ENCODE data around the gene SLC7A8.

The SLC7A8 gene

GRCh38 chr14:23206422-23207145 lies 23.1 kb upstream of the SLC7A8 start:
- H3K36me3 ChIP-seq (ENCODE audit: control insufficient read depth in 2 of 2, insufficient read depth in 1 of 2, low read length in 2 of 2), result no peaks in the 10 kb centered on the region
- H3K4me3 ChIP-seq (ENCODE audit: low read depth, low read length), result no peak overlapping the region
- TF ChIP-seq ZNF324 (tag by site-specific recombination; IDR thresholded peaks at IDR 0.05), result no peak
- TF ChIP-seq, protein P1, sequence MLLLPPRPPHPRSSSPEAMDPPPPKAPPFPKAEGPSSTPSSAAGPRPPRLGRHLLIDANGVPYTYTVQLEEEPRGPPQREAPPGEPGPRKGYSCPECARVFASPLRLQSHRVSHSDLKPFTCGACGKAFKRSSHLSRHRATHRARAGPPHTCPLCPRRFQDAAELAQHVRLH (tag by site-specific recombination; IDR thresholded peaks at IDR 0.05), result no peak
- TF ChIP-seq ZNF155 (tag by site-specific recombination; IDR thresholded peaks at IDR 0.05), result no peak
- TF ChIP-seq KLF16 (tag by site-specific recombination; IDR thresholded peaks at IDR 0.05), result no peak
- no peak for TF ChIP-seq ZNF610 (tag by site-specific recombination; IDR thresholded peaks at IDR 0.05; ENCODE audit: borderline replicate concordance)
- no peak for TF ChIP-seq ZFP69B (tag by site-specific recombination; IDR thresholded peaks at IDR 0.05)
- no peak for TF ChIP-seq MZF1 (tag by site-specific recombination; IDR thresholded peaks at IDR 0.05; ENCODE audit: borderline replicate concordance)
- no peak for TF ChIP-seq ZNF843 (tag by site-specific recombination; IDR thresholded peaks at IDR 0.05)
- TF ChIP-seq, protein P2, sequence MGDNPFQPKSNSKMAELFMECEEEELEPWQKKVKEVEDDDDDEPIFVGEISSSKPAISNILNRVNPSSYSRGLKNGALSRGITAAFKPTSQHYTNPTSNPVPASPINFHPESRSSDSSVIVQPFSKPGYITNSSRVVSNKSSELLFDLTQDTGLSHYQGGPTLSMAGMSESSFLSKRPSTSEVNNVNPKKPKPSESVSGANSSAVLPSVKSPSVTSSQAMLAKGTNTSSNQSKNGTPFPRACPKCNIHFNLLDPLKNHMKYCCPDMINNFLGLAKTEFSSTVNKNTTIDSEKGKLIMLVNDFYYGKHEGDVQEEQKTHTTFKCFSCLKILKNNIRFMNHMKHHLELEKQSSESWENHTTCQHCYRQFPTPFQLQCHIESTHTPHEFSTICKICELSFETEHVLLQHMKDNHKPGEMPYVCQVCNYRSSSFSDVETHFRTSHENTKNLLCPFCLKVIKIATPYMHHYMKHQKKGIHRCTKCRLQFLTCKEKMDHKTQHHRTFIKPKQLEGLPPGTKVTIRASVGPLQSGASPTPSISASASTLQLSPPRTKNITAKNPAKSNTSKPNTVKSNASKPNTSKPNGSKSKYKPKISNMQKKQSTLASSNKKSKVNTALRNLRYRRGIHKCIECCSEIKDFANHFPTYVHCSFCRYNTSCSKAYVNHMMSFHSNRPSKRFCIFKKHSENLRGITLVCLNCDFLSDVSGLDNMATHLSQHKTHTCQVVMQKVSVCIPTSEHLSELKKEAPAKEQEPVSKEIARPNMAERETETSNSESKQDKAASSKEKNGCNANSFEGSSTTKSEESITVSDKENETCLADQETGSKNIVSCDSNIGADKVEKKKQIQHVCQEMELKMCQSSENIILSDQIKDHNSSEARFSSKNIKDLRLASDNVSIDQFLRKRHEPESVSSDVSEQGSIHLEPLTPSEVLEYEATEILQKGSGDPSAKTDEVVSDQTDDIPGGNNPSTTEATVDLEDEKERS (tag by site-specific recombination; IDR thresholded peaks at IDR 0.05), result no peak
- TF ChIP-seq, protein P3, sequence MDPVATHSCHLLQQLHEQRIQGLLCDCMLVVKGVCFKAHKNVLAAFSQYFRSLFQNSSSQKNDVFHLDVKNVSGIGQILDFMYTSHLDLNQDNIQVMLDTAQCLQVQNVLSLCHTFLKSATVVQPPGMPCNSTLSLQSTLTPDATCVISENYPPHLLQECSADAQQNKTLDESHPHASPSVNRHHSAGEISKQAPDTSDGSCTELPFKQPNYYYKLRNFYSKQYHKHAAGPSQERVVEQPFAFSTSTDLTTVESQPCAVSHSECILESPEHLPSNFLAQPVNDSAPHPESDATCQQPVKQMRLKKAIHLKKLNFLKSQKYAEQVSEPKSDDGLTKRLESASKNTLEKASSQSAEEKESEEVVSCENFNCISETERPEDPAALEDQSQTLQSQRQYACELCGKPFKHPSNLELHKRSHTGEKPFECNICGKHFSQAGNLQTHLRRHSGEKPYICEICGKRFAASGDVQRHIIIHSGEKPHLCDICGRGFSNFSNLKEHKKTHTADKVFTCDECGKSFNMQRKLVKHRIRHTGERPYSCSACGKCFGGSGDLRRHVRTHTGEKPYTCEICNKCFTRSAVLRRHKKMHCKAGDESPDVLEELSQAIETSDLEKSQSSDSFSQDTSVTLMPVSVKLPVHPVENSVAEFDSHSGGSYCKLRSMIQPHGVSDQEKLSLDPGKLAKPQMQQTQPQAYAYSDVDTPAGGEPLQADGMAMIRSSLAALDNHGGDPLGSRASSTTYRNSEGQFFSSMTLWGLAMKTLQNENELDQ (tag by site-specific recombination; IDR thresholded peaks at IDR 0.05; ENCODE audit: low read depth), result no peak
- no peak for TF ChIP-seq ZNF335 (tag by site-specific recombination; conservative IDR thresholded peaks at IDR 0.05)
- TF ChIP-seq, protein P4, sequence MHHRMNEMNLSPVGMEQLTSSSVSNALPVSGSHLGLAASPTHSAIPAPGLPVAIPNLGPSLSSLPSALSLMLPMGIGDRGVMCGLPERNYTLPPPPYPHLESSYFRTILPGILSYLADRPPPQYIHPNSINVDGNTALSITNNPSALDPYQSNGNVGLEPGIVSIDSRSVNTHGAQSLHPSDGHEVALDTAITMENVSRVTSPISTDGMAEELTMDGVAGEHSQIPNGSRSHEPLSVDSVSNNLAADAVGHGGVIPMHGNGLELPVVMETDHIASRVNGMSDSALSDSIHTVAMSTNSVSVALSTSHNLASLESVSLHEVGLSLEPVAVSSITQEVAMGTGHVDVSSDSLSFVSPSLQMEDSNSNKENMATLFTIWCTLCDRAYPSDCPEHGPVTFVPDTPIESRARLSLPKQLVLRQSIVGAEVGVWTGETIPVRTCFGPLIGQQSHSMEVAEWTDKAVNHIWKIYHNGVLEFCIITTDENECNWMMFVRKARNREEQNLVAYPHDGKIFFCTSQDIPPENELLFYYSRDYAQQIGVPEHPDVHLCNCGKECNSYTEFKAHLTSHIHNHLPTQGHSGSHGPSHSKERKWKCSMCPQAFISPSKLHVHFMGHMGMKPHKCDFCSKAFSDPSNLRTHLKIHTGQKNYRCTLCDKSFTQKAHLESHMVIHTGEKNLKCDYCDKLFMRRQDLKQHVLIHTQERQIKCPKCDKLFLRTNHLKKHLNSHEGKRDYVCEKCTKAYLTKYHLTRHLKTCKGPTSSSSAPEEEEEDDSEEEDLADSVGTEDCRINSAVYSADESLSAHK (tag by site-specific recombination; IDR thresholded peaks at IDR 0.05), result no peak
- no peak for TF ChIP-seq ZNF221 (tag by site-specific recombination; IDR thresholded peaks at IDR 0.05; ENCODE audit: borderline replicate concordance)
- no peak for TF ChIP-seq ZNF423 (tag by site-specific recombination; IDR thresholded peaks at IDR 0.05)
- no peak for TF ChIP-seq ZNF239 (tag by site-specific recombination; IDR thresholded peaks at IDR 0.05)
- TF ChIP-seq ZBTB1 (tag by site-specific recombination; IDR thresholded peaks at IDR 0.05), result no peak
- TF ChIP-seq, protein P5, sequence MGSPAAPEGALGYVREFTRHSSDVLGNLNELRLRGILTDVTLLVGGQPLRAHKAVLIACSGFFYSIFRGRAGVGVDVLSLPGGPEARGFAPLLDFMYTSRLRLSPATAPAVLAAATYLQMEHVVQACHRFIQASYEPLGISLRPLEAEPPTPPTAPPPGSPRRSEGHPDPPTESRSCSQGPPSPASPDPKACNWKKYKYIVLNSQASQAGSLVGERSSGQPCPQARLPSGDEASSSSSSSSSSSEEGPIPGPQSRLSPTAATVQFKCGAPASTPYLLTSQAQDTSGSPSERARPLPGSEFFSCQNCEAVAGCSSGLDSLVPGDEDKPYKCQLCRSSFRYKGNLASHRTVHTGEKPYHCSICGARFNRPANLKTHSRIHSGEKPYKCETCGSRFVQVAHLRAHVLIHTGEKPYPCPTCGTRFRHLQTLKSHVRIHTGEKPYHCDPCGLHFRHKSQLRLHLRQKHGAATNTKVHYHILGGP (tag by site-specific recombination; IDR thresholded peaks at IDR 0.05), result no peak
- TF ChIP-seq, protein P6, sequence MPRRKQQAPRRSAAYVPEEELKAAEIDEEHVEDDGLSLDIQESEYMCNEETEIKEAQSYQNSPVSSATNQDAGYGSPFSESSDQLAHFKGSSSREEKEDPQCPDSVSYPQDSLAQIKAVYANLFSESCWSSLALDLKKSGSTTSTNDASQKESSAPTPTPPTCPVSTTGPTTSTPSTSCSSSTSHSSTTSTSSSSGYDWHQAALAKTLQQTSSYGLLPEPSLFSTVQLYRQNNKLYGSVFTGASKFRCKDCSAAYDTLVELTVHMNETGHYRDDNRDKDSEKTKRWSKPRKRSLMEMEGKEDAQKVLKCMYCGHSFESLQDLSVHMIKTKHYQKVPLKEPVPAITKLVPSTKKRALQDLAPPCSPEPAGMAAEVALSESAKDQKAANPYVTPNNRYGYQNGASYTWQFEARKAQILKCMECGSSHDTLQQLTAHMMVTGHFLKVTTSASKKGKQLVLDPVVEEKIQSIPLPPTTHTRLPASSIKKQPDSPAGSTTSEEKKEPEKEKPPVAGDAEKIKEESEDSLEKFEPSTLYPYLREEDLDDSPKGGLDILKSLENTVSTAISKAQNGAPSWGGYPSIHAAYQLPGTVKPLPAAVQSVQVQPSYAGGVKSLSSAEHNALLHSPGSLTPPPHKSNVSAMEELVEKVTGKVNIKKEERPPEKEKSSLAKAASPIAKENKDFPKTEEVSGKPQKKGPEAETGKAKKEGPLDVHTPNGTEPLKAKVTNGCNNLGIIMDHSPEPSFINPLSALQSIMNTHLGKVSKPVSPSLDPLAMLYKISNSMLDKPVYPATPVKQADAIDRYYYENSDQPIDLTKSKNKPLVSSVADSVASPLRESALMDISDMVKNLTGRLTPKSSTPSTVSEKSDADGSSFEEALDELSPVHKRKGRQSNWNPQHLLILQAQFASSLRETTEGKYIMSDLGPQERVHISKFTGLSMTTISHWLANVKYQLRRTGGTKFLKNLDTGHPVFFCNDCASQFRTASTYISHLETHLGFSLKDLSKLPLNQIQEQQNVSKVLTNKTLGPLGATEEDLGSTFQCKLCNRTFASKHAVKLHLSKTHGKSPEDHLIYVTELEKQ (tag by site-specific recombination; IDR thresholded peaks at IDR 0.05; ENCODE audit: borderline replicate concordance), result no peak
- no peaks in the 10 kb centered on the region for H3K9me3 ChIP-seq (ENCODE audit: control insufficient read depth, insufficient read depth, low read depth, low read length)
- ChIA-PET CTCF (interaction anchor here (0.6 to 1.8 kb wide), 6 partner anchors 12 to 129 kb away, joined by 3 to 4 read pairs (median 3); no protein-coding TSS in a partner anchor), POLR2A (no interaction called here)
- no peaks in the 10 kb centered on the region for H3K4me1 ChIP-seq (ENCODE audit: control insufficient read depth, insufficient read depth, low read length)
- H3K27ac ChIP-seq (ENCODE audit: extremely low read depth, low read depth, low read length), result no peak overlapping the region
